Neural crest cell (in vitro differentiated cells): ENCODE data around the gene MDFIC2. TPM values are rescaled to one million over a fixed set of nuclear protein-coding genes. Genes with fewer than 3 reads are reported as not detected.

Experiments used
- DNase-seq: peaks from one replicate; pipeline ENCODE4 v3.0.0; 2021; ENCODE audit warnings: low read depth, mixed read lengths, low spot score
- H3K27ac Mint-ChIP-seq: one replicate; pipeline ENCODE4 v1.8.0; 2021; ENCODE audit warnings: mild to moderate bottlenecking, mixed read lengths; ENCODE audit not compliant: unreplicated experiment
- H3K27me3 Mint-ChIP-seq: 2 replicates; pipeline ENCODE4 v1.8.0; 2021; ENCODE audit warnings: low read depth, mild to moderate bottlenecking, mixed read lengths
- H3K36me3 Mint-ChIP-seq: 2 replicates; pipeline ENCODE4 v1.8.0; 2021; ENCODE audit warnings: low read depth, mild to moderate bottlenecking, mixed read lengths
- H3K4me1 Mint-ChIP-seq: 2 replicates; pipeline ENCODE4 v1.8.0; 2021; ENCODE audit warnings: mixed read lengths
- H3K4me3 Mint-ChIP-seq: one replicate; pipeline ENCODE4 v1.8.0; 2021; ENCODE audit warnings: mild to moderate bottlenecking, mixed read lengths
- H3K9me3 Mint-ChIP-seq: 2 replicates; pipeline ENCODE4 v1.8.0; 2021; ENCODE audit warnings: mixed read lengths
- long read RNA-seq: library from polyadenylated mRNA; unstranded; transcript quantifications from one replicate; pipeline ENCODE4 v2.0.0, GENCODE V29; 2020
- total RNA-seq: library from RNA; stranded (reverse); gene quantifications from 2 replicates; pipeline ENCODE4 v1.2.1, GENCODE V29; 2021
- TF ChIP-seq, protein P1 (sequence below): fragments of 200-600 bp; sonication (generic); conservative IDR thresholded peaks from 2 replicates; pipeline ENCODE4 v1.5.0; 2021; ENCODE audit warnings: antibody characterized with exemption, mild to moderate bottlenecking

The MDFIC2 gene
- not detected in 2 replicates for total RNA-seq
- long read RNA-seq, result 0 reads

DNA sequence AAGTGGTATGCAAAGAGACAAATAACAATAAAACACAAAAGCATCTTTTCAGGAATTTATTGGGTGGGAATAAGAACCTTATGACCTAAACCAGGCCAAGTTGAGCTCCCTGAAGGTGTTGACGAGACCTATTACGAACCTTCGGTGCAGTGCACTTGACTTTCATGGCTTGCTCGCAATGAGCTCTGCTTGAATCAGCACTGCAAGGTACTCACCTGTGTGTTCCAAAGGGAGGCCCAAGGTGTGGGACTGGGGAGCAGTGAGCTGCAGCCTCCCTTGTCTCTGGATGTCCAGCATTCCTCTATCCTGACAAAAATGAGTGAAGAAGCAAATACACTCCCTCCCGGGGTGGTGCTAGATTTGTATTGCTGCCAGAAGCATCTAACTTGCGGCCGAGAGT, at the start of gene MDFIC2:
Gene MDFIC2 (minus strand): TSS at position 303 of the 400 bp plus-strand sequence. CDS start 665 bp downstream, outside the sequence.
- H3K4me3 Mint-ChIP-seq, result no peak within 1 kb of the TSS
- H3K36me3 Mint-ChIP-seq, result no peaks in the 10 kb centered on the region
- TF ChIP-seq, protein P1, sequence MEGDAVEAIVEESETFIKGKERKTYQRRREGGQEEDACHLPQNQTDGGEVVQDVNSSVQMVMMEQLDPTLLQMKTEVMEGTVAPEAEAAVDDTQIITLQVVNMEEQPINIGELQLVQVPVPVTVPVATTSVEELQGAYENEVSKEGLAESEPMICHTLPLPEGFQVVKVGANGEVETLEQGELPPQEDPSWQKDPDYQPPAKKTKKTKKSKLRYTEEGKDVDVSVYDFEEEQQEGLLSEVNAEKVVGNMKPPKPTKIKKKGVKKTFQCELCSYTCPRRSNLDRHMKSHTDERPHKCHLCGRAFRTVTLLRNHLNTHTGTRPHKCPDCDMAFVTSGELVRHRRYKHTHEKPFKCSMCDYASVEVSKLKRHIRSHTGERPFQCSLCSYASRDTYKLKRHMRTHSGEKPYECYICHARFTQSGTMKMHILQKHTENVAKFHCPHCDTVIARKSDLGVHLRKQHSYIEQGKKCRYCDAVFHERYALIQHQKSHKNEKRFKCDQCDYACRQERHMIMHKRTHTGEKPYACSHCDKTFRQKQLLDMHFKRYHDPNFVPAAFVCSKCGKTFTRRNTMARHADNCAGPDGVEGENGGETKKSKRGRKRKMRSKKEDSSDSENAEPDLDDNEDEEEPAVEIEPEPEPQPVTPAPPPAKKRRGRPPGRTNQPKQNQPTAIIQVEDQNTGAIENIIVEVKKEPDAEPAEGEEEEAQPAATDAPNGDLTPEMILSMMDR, result no peak
- H3K27me3 Mint-ChIP-seq, result no peaks in the 10 kb centered on the region
- H3K4me1 Mint-ChIP-seq, result peaks cover 4% of the 10 kb centered on the region
- no peak for DNase-seq
- H3K27ac Mint-ChIP-seq, result no peak within 1 kb of the TSS
- H3K9me3 Mint-ChIP-seq, result no peaks in the 10 kb centered on the region

DNA sequence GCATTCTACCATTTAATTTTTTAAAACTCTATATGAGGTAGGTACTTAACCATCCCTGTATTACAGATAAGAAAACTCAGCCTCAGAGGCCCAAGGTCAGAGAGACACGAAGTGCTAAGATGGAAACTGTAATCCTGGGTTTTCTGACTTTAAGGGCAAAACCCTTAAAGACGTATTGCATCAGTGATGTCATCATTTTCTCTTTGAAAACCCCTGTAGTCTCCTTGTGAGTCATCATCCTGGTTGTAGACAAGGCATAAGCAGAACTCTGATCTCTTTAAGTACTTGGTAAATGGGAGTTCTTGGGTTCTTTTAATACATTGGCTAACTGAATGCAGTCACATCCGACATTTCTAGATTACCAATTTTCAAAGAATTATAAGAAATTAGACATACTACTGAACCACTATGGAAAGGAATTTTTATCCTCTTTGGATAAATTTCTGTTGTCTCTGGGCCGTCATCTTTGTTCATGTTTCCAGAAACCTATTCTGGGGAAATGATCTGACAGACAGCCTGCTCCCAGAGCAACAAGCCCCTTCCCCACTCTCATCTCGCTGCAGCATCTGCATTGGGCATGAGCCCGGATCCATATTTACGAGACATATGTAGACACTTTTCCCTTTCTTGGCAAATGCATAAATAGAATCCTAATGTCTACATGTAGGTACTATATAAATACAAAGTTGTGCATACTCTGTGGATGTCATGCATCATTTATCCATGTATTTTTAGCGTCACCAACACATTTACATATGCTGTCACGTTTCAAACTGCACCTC, 48.7 kb upstream of the MDFIC2 start:
- no peaks in the 10 kb centered on the region for H3K27me3 Mint-ChIP-seq
- no peak for DNase-seq
- TF ChIP-seq, protein P1, result no peak
- no peaks in the 10 kb centered on the region for H3K4me1 Mint-ChIP-seq
- H3K4me3 Mint-ChIP-seq, result no peak overlapping the region
- no peaks in the 10 kb centered on the region for H3K36me3 Mint-ChIP-seq
- H3K27ac Mint-ChIP-seq, result no peak overlapping the region
- H3K9me3 Mint-ChIP-seq, result peaks cover 7% of the 10 kb centered on the region

DNA sequence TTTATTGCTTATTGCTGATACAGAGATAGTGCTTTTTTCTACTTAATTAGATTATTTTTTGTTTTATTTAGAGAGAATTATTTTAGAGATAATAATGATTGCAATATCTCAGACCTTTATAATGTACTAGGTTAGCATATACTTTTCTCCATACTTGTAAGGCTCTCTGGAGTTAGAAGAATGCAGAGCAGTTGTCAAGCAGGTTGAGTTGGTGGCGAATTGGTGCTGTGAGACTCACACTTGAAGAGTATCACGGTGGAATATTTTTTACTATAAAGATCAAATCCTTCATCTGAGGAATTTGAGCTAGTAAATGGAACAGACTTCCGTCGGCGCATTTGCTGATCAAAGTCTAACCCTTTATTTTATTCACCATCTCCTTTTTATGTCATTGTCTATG, 47.3 kb upstream of the MDFIC2 start:
- Mint-ChIP-seq H3K27ac (no peak overlapping the region), H3K4me3 (no peak overlapping the region), H3K27me3 (no peaks in the 10 kb centered on the region), H3K9me3 (peaks cover 2% of the 10 kb centered on the region), H3K36me3 (no peaks in the 10 kb centered on the region), H3K4me1 (no peaks in the 10 kb centered on the region)
- DNase-seq, result no peak
- TF ChIP-seq, protein P1, result no peak

- H3K4me3 Mint-ChIP-seq, result no peak overlapping the region
- H3K36me3 Mint-ChIP-seq, result no peaks in the 10 kb centered on the region
- TF ChIP-seq, protein P1, result peak; percentile 79
- no peaks in the 10 kb centered on the region for H3K4me1 Mint-ChIP-seq
- DNase-seq, result peak; percentile 16
- no peaks in the 10 kb centered on the region for H3K27me3 Mint-ChIP-seq
- H3K9me3 Mint-ChIP-seq, result no peaks in the 10 kb centered on the region
- no peak overlapping the region for H3K27ac Mint-ChIP-seq
These were observed 46.6 kb upstream of the MDFIC2 start for GRCh38 chr3:70358978-70359580.

DNA sequence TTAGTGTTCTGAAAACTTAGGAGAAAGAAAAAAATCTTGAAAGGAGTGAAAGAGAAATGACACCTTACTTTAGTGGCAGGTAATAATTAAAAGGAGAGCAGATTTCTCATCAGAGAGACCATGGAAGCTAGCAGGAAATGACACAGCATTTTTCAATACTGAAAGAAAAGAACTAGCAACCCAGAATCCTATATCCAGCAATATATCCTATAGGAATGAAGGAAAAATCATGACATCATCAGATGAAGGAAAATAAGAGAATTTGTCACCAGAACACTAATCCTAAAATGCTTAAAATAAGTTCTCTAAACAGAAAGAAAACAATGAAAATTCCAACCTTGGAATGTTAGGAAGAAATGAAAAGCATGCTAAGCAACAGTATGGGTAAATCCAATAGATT, 39.8 kb upstream of the MDFIC2 start:
- Mint-ChIP-seq H3K27me3 (no peaks in the 10 kb centered on the region), H3K27ac (no peak overlapping the region), H3K4me3 (no peak overlapping the region), H3K9me3 (peaks cover 7% of the 10 kb centered on the region), H3K36me3 (no peaks in the 10 kb centered on the region), H3K4me1 (no peaks in the 10 kb centered on the region)
- DNase-seq, result no peak
- TF ChIP-seq, protein P1, result no peak
